Body of pancreas (tissue), 4 donors: Measurements from ENCODE around the gene FOXN4.

ENCODE experiments used
- CTCF ChIP-seq, 7 experiments: fragments of 450-650 bp in 4 of 7; fragments of 200-600 bp in 3 of 7; sonication (generic) in 3 of 7; IDR thresholded peaks; one replicate each; pipeline ENCODE4 v1.5.1; 2016 to 2019; ENCODE audit warnings: antibody characterized with exemption in 7 of 7
- POLR2A ChIP-seq, 3 donors: fragments of 450-650 bp; IDR thresholded peaks; one replicate each; pipeline ENCODE4 v1.6.1; 2016; ENCODE audit warnings: antibody characterized with exemption in 3 of 3, mild to moderate bottlenecking in 2 of 3

GRCh38 chr12:109305547-109305946, 3.5 kb downstream of the FOXN4 start:
- no peak for TF ChIP-seq CTCF (IDR thresholded peaks at IDR 0.05)
- no peak for TF ChIP-seq POLR2A (IDR thresholded peaks at IDR 0.05)
